ENCODE measurements around the gene PRODH. TPM values are rescaled to one million over a fixed set of nuclear protein-coding genes. Genes with fewer than 3 reads are reported as not detected.
"Not testable (repeated sequence)": the region's sequence is repeated elsewhere in the genome, so short reads cannot be mapped to it uniquely, and the experiment has no call there.

PRODH gene, protein sequence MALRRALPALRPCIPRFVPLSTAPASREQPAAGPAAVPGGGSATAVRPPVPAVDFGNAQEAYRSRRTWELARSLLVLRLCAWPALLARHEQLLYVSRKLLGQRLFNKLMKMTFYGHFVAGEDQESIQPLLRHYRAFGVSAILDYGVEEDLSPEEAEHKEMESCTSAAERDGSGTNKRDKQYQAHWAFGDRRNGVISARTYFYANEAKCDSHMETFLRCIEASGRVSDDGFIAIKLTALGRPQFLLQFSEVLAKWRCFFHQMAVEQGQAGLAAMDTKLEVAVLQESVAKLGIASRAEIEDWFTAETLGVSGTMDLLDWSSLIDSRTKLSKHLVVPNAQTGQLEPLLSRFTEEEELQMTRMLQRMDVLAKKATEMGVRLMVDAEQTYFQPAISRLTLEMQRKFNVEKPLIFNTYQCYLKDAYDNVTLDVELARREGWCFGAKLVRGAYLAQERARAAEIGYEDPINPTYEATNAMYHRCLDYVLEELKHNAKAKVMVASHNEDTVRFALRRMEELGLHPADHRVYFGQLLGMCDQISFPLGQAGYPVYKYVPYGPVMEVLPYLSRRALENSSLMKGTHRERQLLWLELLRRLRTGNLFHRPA
- total RNA-seq (2014; rRNA removed) = not detected in 2 replicates
- polyA plus RNA-seq (2012) = 0.10 TPM

DNA sequence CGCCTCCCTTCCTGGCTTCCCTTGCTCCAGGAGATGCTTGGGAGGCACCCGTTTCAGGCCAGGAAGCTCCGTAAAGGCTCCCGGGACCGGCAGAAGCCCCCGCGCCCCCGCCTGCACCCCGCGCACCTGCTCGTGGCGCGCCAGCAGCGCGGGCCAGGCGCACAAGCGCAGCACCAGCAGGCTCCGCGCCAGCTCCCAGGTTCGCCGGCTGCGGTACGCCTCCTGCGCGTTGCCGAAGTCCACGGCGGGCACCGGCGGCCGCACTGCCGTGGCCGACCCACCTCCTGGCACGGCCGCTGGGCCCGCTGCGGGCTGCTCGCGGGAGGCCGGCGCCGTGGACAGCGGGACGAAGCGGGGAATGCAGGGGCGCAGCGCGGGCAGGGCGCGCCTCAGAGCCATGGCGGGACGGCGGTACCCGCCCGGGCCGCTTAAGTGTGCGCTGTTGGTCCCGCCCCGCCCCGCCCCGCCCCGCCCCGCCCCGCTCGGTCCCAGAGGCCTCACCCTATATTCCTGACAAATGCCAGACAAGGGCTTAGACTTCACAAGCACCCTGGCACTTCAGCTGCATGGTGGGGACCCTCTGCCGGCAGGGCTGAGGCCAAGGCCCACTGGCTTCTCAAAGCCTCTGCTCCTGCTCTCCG, at the start of gene PRODH:
Gene PRODH, minus strand, starts transcription at position 405 of the 641 bp plus-strand sequence. Its CDS starts 6 bp downstream, at position 399.
- DNase-seq (ENCODE audit: low read depth) = no peak

DNA sequence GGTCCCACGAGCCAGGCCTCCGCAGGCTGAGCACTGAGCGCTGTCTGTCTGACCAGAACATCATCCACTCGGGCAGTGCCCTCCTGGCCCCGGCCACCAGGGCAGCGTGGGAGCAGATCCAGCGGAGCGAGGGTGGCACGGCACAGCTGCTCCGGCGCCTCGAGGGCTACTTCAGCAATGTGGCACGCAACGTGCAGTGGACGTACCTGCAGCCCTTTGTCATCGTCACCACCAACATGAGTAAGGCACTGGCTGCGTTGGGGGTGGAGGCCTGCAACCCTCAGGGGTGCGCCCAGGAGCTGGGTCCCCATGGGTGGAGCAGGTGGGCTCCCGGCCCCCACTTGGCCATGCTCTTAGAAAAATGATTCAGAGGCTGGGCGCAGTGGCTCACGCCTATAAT, 49.7 kb upstream of the PRODH start:
- no peak for DNase-seq (ENCODE audit: low read depth)

DNA sequence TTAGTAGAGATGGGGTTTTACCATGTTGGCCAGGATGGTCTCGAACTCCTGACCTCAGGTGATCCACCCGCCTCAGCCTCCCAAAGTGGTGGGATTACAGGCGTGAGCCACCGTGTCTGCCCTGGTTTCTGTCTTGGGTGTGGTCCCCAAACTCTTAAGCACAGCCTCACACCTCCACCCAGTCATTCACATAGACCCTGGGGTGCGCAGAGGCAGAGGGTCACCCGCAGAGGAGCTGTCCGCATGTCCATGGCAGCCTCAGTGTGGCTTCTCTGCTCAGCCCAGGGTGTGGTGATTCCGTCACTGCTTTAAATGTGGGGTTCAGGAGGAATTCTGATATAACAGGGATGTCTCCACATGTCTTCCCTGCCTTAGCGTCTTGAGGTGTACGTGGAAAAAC, 48.5 kb upstream of the PRODH start:
- DNase-seq (ENCODE audit: low read depth) = no peak

DNA sequence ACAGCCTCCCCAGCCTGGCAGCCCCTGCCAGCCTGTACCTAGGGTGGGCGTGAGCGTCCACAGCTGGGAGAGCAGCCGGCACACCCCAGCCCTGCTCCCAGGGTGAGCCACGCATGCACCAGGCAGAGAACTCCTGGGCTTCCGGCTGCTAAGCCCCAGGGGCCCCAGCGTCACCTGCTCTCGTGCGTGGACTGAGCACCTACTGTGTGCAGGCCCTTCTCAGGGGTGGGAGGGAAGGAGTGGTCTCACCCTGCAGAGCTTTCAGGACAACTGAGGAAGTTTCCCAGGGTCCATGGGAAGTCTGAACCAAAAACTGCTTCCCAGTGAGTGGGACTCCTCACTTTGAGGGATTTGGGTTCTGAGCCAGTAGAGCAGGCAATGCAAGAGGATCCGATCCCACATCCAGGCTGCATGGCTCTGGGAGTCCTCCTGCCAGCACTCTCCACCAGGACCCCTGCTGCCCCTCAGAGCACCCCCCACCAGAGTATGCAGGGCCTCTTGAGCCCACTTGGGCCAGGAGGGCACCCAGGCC, 47.1 kb upstream of the PRODH start:
- DNase-seq (ENCODE audit: low read depth) = no peak

DNA sequence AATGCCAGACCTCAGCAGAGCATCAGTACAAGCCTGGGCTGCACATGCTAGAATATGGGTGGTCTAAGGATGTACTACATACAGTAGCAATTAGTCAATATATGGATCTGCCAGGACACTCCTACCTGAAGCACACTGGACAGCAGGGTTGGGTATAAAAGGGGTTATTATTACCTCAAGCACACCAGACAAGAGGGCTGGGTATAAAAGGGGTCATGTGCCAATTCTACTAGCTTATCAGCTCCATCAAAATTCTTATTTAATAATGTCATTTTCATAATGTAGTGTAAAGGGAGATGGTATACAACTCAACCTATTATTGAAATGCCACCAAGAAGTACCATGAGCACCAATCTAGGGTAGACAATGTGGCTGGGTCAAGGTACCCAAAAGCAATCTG, 44.7 kb upstream of the PRODH start:
- no peak for DNase-seq (ENCODE audit: low read depth)

DNA sequence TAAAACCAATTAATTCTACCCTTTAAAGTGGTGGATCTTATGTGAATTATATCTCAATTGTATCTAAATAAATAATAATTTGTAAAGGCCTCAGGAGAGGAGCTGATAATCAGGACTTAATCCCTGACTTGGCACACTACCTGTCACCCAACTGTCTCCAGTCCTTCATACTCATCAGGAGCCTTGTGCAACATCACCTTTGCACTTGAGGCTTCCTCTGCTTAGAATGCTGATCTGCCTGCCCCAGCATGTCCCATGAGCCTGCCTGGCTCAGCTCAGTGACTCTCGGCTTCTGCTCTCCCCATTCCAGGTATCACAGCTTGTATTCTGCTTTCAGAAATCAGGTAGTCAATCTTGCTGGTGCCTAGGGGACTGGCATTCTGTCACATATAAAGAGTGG, 43.9 kb upstream of the PRODH start:
- DNase-seq (ENCODE audit: low read depth) = no peak

DNA sequence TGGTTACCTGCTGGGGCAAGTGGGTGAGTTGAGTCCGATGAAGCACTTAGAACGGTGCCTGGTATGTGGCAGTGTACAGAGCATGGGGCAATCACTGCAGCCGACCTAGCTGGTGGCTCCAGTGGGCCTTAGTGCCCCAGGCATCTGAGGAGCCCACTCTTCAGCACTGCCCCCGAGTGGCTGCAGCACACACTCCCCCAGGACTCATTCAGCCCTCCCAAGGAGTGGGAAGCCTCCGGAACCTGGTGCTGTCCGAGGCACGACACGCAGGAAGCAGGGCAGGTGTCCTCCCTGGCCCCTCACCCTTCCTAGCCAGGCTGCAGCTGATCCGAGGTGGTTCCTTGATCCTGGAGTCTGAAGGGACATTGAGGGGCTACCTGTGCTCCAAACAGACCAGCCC, 42.4 kb upstream of the PRODH start:
- no peak for DNase-seq (ENCODE audit: low read depth)

DNA sequence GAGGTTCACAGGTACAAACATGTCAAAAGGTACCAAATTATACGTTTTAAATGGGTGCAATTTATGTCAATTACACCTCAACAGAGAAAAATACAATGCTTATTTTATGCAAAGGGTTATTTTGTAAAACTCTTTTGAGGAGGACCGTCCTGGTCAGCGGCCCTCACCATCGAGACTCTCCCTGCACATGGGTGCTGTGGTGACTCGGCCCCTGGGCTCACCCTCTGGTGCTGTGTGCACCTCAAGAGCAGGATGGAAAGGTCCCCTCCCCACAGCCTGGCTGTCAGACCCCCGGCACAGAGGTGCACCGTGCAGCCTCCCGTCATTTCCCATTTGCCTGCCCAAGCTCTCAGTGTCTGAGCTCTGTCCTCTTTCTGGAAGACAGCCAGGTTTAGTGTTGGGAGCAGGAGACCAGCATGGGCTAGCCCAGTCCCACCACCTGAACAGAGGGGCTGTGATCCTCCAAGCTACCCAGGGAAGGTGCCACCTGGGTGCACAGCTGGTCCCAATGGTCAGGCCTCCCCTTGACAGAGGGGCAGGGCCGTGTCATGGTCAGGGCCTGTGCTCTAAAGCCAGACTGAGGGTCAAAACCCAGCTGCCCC, 41.8 kb upstream of the PRODH start:
- no peak for DNase-seq (ENCODE audit: low read depth)

DNA sequence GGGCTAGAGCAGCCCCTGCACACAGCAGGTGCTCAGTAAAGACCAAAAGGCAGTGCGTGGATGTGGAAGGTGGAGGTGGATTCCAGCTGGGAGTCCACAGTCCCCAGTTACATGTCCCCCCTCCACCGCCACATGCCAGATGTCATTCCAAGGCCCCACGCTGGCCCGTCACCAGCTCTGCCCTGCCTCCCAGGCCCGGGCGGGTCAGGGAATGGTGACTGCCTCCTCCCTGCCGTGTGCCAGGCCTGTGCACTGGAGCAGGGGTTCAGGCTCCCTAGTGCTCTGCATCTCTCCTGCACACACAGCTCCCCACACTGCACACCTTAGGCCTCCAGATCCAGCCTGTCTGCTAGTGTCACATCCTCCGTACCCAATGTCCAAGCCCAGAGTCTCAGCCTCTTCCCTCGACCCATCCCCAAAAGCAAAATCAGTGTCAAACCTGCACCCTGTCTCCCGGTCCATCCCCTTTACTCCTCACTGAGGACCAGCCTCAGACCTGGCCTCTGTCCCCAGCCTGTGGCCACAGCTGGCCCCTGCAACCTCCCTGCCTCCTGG, 40.2 kb upstream of the PRODH start:
- DNase-seq (ENCODE audit: low read depth) = no peak

DNA sequence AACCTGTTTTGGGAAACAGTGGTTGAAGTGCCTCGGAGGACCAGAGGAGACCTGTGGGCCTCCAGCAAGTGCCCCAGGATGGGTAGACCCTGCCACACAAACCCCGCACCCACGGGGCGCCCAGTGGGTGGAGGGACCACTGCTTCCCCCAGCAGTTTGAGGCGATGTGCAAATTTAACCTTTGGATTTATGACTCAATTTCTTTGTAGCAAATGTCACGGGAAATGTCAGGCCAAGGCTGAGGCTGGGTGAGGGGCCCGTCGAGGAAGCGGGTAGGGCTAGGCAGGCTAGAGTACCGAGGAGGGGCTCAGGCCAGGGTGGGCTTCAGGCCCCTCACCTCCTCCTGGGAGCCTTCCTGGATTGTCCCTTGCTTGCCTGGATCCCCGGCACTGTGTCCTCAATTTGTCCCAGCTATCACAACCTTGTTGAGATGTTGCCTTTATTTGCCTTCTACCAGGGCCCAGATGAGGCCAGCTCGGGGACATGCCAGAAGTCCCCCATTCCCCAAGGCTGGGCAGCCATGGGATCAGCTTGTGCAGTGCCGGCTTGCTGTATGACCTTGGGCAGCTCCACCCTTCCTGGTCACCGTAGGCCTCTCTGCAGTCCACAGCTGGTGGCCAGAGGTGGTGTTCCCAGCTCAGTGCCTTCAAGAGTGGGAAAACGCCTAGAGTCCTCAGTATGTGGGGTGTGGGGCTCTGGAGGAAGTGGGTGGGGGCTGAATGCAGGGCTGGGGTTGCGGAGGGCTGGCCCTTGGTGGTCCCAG, 39.5 kb upstream of the PRODH start:
- no peak for DNase-seq (ENCODE audit: low read depth)

DNA sequence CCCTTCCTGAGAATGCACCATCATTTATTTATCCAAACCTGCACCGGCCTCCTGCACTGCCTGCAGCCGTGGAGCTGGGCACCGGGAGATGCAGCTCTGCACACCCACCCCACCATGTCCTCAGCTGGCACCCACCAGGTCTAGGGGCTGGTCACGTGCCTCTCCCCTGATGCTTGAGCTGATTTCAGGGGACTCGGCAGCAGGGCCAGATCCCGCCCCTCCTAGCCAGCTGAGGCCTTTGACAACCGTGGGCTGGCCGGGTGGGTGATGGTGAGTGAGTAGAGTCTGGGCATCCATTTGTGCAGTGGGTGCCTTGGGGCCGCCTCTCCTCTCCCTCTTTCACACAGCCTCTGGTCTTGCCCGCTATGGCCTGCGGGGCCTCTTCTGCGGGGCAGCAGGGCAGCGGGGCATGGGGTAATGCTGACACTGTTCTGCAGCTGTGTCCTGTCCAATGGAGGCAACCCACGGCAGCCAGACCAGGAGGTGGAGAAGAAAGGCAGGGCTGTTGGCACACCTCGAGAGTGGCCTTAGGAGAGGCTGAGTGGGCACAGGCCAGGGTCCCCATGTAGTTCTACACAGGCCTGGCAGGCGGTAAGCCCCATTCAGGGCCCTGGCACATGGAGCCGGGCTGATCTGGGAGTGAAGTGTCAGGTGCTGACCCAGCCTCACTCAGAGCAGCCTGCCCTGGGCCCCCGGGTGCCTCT, 38.5 kb upstream of the PRODH start:
- DNase-seq (ENCODE audit: low read depth) = no peak

DNA sequence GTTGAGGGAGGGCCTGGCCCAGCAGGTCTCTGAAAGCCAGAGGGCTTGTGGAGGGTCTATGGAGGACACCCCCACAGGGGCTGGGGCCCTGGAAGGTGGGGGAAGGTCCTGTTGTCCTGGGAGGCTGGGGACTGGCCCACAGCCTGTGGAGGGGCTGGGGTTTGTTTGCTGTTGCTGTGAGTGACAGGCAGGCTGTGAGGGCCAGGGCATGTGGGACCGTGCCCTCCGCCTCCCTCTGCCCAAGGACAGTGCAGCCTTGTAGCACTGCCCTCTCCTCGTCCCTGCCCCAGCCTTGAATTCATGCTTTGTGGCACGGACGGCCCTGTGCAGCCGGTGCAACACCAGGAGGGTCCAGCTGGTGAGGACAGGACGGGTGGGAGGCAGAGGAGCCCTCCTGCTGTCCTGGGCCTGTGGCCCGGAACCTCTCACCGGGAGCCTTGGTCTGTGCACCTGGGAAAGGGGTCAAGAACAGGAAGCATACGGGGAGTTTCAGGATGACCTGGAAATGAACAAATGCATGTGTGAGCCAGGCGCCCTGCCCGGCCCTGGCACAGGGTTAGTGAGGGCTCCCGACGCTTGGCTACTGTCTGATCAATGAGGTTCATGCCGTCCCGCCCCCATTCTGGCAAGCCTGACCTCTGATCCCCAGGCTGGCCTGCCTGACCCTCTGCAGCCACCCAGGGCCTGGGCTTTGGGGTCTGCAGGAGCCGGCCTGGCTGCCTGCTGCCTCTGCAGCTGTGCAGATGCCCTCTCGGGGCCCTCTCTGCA, 37.4 kb upstream of the PRODH start:
- DNase-seq (ENCODE audit: low read depth) = no peak

DNA sequence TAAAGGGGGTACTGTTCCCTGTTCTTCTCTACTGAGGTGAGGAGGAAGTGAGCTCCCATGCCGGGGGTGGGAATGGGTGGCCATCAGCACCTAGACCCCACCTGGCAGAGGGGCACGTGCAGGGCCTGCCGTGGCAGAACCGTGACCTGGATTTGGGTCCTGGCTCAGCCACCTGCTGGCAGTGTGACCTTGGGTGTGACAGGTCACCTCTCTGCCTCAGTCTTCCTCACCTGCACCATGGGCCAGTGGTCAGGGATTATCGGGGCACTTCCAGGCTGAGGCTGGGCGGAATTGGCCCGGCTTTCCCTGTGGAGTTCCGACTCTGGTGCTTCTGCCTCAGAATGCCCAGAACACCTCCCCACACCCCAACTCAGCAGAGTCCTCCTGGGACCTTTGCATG, 36.5 kb upstream of the PRODH start:
- DNase-seq (ENCODE audit: low read depth) = not testable (repeated sequence)

DNA sequence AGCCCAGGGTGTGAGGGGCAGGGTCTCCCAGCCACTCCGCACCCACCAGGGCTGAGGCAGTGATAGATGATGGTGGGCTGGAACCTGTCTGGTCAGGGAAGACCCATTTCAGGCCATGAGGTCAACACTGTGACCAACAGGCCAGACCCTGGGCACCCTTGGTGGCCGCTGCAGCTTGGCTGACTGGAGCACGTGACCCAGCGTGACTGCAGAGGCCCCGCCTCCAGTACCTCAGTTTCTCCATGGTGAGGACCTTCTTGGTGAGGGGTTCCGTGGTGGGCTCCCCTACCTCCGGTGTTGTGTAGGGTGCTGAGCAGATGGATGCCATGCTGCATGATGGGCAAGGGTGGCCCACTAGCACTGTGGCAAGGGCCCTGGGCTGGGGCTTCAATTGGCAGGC, 35.9 kb upstream of the PRODH start:
- DNase-seq (ENCODE audit: low read depth) = not testable (repeated sequence)

DNA sequence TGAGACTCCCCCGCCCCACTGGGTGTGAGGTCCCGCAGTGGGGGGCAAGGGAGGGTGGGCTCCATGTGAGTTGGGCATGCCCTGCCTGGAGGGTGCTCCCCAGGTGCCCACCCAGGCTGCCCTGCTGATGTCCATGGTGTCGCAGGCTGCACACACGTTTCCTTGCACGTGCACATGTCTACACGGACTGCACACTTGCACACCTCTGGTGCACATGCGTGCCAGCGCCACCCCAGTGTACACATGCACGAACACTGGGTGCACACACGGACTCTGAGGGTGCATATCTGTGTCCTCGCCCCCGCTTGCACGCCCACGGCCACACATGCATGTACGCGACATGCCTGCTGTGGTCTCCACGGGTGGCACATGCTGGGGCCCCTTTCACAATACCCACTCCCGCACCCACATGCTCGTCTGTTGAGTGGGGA, 35.2 kb upstream of the PRODH start:
- no peak for DNase-seq (ENCODE audit: low read depth)

DNA sequence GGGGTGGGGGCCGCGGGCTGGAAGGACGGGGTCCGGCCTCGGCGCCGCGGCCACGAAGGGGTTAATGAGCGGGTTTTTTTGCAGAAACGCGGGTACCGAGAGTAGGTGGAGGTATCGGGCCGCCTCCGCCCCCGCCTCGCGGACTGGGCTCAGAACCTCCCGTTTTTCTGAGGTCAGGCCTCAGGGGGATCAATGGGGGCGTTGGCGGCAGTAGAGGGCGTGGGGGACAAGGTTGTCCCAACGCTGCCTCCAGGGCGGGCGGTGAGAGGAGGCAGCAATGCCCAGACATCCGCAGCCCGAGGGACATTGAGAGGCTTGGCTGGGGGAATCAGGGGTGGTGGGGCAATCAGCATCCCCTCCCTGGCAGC, 34.8 kb upstream of the PRODH start:
- no peak for DNase-seq (ENCODE audit: low read depth)

DNA sequence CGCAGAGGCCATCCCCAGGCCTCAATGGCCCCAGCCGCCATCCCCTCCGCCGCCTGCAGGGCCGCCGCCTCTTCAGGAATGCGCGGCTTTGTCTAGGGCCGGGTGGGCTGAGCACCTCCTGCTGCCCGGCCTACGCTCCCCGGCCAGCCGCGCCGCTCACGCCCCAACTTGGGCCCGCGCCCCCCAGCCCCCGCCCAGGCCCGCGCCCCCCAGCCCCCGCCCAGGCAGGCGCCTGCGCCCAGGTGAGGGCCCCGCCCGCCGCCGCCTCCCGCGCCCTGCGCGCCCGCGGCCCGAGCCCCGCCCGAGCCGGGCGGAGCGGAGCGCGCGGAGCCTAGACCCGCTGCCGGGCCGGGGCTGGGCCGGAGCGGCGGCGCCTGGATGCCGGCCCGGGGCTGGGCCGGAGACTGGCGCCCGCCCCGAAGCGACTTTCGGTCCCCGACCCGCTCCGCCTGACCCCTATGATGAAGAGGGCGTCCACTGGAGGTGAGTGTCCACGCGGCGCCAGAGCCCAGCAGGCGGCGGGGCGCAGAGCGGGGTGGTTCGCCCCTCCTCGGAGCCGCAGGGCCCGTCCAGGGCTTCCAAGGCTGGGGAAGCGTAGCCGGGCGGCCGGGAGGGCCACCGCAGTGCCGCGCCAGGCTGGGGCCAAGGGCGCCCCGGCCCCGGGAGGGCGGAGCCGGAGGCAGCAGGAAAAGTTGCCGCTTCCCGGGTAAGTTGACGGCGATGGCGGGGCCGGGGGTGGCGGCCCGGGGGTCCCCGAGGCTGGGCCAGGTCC, 34.3 kb upstream of the PRODH start:
- no peak for DNase-seq (ENCODE audit: low read depth)

DNA sequence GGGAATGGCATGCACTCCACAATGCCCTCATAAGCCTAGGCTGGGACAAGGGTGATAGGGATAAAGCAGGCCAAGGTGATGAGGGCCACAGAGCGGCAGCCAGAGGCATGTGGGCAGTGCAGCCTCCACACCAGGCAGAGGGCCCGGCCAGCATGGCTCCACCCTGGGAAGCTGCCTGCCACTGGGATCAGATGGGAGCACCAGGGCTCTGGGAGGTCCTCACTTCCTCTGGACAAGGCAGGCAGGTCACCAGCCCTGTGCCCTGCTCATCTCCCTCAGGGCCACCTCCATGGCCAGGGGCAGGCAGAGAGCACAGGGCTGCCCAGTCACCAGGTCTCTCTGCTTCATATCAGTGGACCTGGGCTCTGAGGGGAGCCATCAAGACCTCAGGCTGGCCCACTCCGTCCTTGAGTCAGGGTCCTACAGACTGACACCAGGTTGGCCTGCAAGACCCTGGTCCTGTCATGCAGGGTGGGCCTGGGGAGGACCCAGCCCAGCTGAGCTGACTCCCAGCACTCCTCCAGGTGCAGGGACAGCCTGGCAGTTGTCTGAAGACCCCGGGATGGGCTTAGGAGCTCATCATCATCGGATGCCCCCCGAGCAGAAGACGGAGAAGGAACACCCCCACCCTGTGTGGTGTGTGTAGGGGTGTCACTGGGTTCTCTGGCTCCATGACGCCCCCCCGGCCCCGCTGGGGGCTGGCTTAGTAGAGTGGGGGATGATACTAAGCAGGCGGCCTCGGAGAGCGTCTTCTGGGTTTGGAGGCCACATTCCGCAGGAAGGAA, 33.3 kb upstream of the PRODH start:
- not testable (repeated sequence) for DNase-seq (ENCODE audit: low read depth)
